ENCODE measurements around the gene GTPBP2. TPM values are rescaled to one million over a fixed set of nuclear protein-coding genes. Genes with fewer than 3 reads are reported as not detected.

GTPBP2 gene
- polyA plus RNA-seq, 1 of the 3 experiments (the other 2 are of a cell fraction) = 83.7 TPM

DNA sequence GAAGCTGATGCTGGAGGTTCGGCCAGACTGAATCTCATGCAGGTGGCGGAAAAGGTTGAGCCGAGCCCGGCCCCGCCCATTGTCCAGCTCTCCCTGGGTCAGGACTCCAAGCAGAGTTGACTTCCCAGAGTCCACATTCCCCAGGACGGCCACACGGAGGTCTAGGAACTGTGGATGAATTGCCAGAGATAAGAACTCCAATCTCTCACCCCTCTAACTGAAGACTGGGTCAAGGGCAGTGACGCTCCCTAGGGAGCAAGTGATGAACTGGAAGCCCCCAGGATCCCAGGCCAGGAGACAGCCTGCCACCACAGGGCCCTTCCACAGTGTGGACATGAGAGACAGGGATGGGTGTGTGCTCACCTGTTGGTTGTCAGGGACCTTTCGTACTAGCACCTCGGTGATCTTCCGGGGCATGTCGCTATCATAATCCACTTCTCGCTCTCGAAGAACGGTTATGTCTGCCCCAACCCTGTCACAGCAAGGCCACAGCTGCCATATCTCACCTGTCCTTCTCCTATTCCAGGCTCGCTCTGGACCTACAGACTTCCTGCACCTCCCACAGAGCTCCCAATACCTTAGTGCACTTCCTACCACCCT is 3.6 kb downstream of the GTPBP2 start:
- H3K36me3 ChIP-seq (replicated peaks in 1 of 2; ENCODE audit: control insufficient read depth in 1 of 2, insufficient read depth in 2 of 2, low read length in 1 of 2) = peaks cover 54 to 56% of the 10 kb centered on the region in 2 experiments
- no peaks in the 10 kb centered on the region for H3K27me3 ChIP-seq (ENCODE audit: insufficient read depth)
- peaks cover 40% of the 10 kb centered on the region for H3K79me2 ChIP-seq (ENCODE audit: insufficient read depth)
- peaks cover 16% of the 10 kb centered on the region for H3F3A ChIP-seq (replicated peaks; ENCODE audit: insufficient read depth)
- H3K4me3 ChIP-seq (ENCODE audit: low read depth in 2 of 2, low read length in 1 of 2) = no peak overlapping the region
- H3K9me3 ChIP-seq = no peaks in the 10 kb centered on the region
- H3K4me1 ChIP-seq (ENCODE audit: control insufficient read depth in 1 of 2, insufficient read depth in 2 of 2, low read depth in 1 of 2, low read length in 1 of 2) = peaks cover 5 to 21% of the 10 kb centered on the region in 2 experiments
- no peak overlapping the region for H3K9ac ChIP-seq
- DNase-seq = no peak
- no peak overlapping the region for H3K4me2 ChIP-seq
- no peak overlapping the region for H3K27ac ChIP-seq (ENCODE audit: low read depth in 2 of 2, low read length in 1 of 2)
- no peak for TF ChIP-seq RXRA (IDR thresholded peaks at IDR 0.05; ENCODE audit: borderline replicate concordance, low read depth)
- TF ChIP-seq POLR2AphosphoS5 (IDR thresholded peaks at IDR 0.05; ENCODE audit: low read depth, low read length) = 0 out of 2 replicates have a peak, but pooled peaks have one; percentile 18
- ChIA-PET POLR2A (no interaction called here), CTCF (interaction anchor here (0.6 to 2.2 kb wide), 4 partner anchors 17 to 744 kb away, joined by 3 to 11 read pairs (median 4); partner anchors contain the start of gene VEGFA)
- H3K9me2 ChIP-seq = no peaks in the 10 kb centered on the region
- 95% methylated on average over 7 of the region's 16 CpGs for WGBS (ENCODE audit: low lambda C conversion rate)
- no peak overlapping the region for H2AFZ ChIP-seq (ENCODE audit: low read depth)
- no peaks in the 10 kb centered on the region for H4K20me1 ChIP-seq (ENCODE audit: insufficient read depth)

DNA sequence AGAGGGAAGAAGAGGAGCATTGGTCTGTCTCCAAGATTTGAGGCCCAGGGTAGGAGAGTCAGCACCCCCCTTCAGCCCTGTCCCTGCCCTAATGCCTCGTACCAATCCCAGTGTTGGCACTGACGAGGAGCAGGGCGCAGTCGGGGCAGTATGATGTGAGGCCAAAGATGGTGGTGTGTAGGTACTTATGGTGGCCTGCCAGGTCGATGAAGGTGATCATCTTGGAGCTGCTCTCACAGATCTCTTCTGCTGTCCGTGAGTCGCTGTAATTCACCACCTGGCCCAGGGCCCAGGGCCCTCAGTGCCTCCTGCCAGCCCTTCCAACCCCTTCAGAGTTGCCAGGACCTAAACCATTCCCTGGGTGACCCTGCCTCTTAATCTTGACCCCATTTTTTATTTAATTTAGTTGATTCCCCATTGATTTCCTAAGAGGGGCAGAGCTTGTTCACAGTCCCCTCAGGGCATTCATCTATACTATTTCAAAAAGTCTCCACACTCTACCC is 4.2 kb downstream of the GTPBP2 start:
- no peak overlapping the region for H3K27ac ChIP-seq (ENCODE audit: low read depth in 2 of 2, low read length in 1 of 2)
- H3K9me3 ChIP-seq = no peaks in the 10 kb centered on the region
- H3K79me2 ChIP-seq (ENCODE audit: insufficient read depth) = peaks cover 40% of the 10 kb centered on the region
- TF ChIP-seq, protein P1, sequence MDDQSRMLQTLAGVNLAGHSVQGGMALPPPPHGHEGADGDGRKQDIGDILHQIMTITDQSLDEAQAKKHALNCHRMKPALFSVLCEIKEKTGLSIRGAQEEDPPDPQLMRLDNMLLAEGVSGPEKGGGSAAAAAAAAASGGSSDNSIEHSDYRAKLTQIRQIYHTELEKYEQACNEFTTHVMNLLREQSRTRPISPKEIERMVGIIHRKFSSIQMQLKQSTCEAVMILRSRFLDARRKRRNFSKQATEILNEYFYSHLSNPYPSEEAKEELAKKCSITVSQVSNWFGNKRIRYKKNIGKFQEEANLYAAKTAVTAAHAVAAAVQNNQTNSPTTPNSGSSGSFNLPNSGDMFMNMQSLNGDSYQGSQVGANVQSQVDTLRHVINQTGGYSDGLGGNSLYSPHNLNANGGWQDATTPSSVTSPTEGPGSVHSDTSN (IDR thresholded peaks at IDR 0.05) = no peak
- TF ChIP-seq MXI1 (IDR thresholded peaks at IDR 0.05; ENCODE audit: low read depth, low read length) = no peak
- TF ChIP-seq, protein P2, sequence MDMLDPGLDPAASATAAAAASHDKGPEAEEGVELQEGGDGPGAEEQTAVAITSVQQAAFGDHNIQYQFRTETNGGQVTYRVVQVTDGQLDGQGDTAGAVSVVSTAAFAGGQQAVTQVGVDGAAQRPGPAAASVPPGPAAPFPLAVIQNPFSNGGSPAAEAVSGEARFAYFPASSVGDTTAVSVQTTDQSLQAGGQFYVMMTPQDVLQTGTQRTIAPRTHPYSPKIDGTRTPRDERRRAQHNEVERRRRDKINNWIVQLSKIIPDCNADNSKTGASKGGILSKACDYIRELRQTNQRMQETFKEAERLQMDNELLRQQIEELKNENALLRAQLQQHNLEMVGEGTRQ (IDR thresholded peaks at IDR 0.05; ENCODE audit: borderline replicate concordance, low read depth, low read length) = no peak
- TF ChIP-seq, protein P3, sequence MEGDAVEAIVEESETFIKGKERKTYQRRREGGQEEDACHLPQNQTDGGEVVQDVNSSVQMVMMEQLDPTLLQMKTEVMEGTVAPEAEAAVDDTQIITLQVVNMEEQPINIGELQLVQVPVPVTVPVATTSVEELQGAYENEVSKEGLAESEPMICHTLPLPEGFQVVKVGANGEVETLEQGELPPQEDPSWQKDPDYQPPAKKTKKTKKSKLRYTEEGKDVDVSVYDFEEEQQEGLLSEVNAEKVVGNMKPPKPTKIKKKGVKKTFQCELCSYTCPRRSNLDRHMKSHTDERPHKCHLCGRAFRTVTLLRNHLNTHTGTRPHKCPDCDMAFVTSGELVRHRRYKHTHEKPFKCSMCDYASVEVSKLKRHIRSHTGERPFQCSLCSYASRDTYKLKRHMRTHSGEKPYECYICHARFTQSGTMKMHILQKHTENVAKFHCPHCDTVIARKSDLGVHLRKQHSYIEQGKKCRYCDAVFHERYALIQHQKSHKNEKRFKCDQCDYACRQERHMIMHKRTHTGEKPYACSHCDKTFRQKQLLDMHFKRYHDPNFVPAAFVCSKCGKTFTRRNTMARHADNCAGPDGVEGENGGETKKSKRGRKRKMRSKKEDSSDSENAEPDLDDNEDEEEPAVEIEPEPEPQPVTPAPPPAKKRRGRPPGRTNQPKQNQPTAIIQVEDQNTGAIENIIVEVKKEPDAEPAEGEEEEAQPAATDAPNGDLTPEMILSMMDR (IDR thresholded peaks at IDR 0.05) = no peak
- no peak for TF ChIP-seq MEF2A (IDR thresholded peaks at IDR 0.05; ENCODE audit: borderline replicate concordance, low read depth)
- no peak for TF ChIP-seq RFX5 (IDR thresholded peaks at IDR 0.05; ENCODE audit: low read length)
- no peak for TF ChIP-seq GATA2 (CRISPR knock-in tag; IDR thresholded peaks at IDR 0.05)
- no peak for TF ChIP-seq EP300 (IDR thresholded peaks at IDR 0.05; ENCODE audit: borderline replicate concordance in 1 of 2, low read depth in 1 of 2, low read length in 1 of 2)
- no peak for TF ChIP-seq POLR2AphosphoS5 (IDR thresholded peaks at IDR 0.05; ENCODE audit: low read depth, low read length)
- TF ChIP-seq CHD2 (IDR thresholded peaks at IDR 0.05; ENCODE audit: low read length, partially characterized antibody) = no peak
- no peak for TF ChIP-seq RCOR1 (IDR thresholded peaks at IDR 0.05; ENCODE audit: low read length)
- TF ChIP-seq, protein P4, sequence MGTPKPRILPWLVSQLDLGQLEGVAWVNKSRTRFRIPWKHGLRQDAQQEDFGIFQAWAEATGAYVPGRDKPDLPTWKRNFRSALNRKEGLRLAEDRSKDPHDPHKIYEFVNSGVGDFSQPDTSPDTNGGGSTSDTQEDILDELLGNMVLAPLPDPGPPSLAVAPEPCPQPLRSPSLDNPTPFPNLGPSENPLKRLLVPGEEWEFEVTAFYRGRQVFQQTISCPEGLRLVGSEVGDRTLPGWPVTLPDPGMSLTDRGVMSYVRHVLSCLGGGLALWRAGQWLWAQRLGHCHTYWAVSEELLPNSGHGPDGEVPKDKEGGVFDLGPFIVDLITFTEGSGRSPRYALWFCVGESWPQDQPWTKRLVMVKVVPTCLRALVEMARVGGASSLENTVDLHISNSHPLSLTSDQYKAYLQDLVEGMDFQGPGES (IDR thresholded peaks at IDR 0.05; ENCODE audit: low read depth, low read length) = no peak
- no peak for TF ChIP-seq GABPA (IDR thresholded peaks at IDR 0.05; ENCODE audit: low read depth)
- TF ChIP-seq, protein P5, sequence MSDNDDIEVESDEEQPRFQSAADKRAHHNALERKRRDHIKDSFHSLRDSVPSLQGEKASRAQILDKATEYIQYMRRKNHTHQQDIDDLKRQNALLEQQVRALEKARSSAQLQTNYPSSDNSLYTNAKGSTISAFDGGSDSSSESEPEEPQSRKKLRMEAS (IDR thresholded peaks at IDR 0.05; ENCODE audit: low read depth) = no peak
- TF ChIP-seq, protein P6, sequence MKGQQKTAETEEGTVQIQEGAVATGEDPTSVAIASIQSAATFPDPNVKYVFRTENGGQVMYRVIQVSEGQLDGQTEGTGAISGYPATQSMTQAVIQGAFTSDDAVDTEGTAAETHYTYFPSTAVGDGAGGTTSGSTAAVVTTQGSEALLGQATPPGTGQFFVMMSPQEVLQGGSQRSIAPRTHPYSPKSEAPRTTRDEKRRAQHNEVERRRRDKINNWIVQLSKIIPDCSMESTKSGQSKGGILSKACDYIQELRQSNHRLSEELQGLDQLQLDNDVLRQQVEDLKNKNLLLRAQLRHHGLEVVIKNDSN (IDR thresholded peaks at IDR 0.05; ENCODE audit: borderline replicate concordance, low read depth) = no peak
- no peak for TF ChIP-seq NFIC (IDR thresholded peaks at IDR 0.05; ENCODE audit: borderline replicate concordance)
- no peak for TF ChIP-seq FOXM1 (IDR thresholded peaks at IDR 0.05; ENCODE audit: low read depth)
- no peak for TF ChIP-seq ELF1 (IDR thresholded peaks at IDR 0.05)
- TF ChIP-seq YY1 (IDR thresholded peaks at IDR 0.05; ENCODE audit: low read depth) = no peak
- TF ChIP-seq JUND (IDR thresholded peaks at IDR 0.05) = no peak
- H3K9ac ChIP-seq = no peak overlapping the region
- no peaks in the 10 kb centered on the region for H3K27me3 ChIP-seq (ENCODE audit: insufficient read depth)
- H3F3A ChIP-seq (replicated peaks; ENCODE audit: insufficient read depth) = peaks cover 13% of the 10 kb centered on the region
- WGBS (ENCODE audit: low lambda C conversion rate) = 74% methylated on average over 5 of the region's 7 CpGs
- H3K9me2 ChIP-seq = no peaks in the 10 kb centered on the region
- H3K36me3 ChIP-seq (replicated peaks in 1 of 2; ENCODE audit: control insufficient read depth in 1 of 2, insufficient read depth in 2 of 2, low read length in 1 of 2) = peaks cover 56 to 60% of the 10 kb centered on the region in 2 experiments
- CTCF ChIA-PET = interaction anchor here (2.2 kb wide), 1 partner anchor 17 kb away, joined by 11 read pairs; no protein-coding TSS in a partner anchor
- DNase-seq = no peak
- H4K20me1 ChIP-seq (ENCODE audit: insufficient read depth) = no peaks in the 10 kb centered on the region
- no peak overlapping the region for H3K4me2 ChIP-seq
- H2AFZ ChIP-seq (ENCODE audit: low read depth) = no peak overlapping the region
- no peak overlapping the region for H3K4me3 ChIP-seq (ENCODE audit: low read depth in 2 of 2, low read length in 1 of 2)
- H3K4me1 ChIP-seq (ENCODE audit: control insufficient read depth in 1 of 2, insufficient read depth in 2 of 2, low read depth in 1 of 2, low read length in 1 of 2) = peaks cover 5 to 17% of the 10 kb centered on the region in 2 experiments
- POLR2A ChIA-PET = no interaction called here

All from SK-N-SH (cell line).